OCI-LY3 (cell line): ENCODE measurements around the gene COX6A2.

Experiments
- CTCF ChIP-seq: fragments of 200-600, 300-600 bp; sonication (generic); IDR thresholded peaks from 2 replicates; pipeline ENCODE4 v1.5.1; 2014; ENCODE audit warnings: antibody characterized with exemption, low read length, low read depth
- EZH2phosphoT487 ChIP-seq: fragments of 200-600 bp; shearing (Covaris generic); IDR thresholded peaks from 2 replicates; pipeline ENCODE4 v1.6.1; 2018; ENCODE audit warnings: antibody characterized with exemption, mixed run types, low read depth

DNA sequence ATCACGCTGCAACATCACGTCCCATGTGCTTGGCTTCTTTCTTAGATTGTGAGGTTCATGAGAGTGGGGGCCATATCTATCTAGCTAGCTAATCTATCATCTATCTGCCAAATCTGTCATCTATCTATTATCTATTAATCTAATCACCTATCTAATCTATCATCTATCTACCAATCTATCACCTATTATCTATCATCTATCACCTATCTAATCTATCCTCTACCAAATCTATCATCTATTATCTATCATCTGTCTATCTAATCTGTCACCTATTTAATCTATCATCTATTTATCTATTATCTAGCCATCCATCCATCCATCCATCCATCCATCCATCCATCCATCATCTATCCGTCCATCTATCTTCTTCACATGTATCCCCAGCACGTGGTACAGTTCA, 14.2 kb downstream of the COX6A2 start:
- TF ChIP-seq CTCF = no peak
- TF ChIP-seq EZH2phosphoT487 = no peak
